OCI-LY3 (cell line): Measurements from ENCODE around the gene IGFN1.

Source experiments
- CTCF ChIP-seq: fragments of 200-600, 300-600 bp; sonication (generic); IDR thresholded peaks from 2 replicates; pipeline ENCODE4 v1.5.1; 2014; ENCODE audit warnings: antibody characterized with exemption, low read length, low read depth
- EZH2phosphoT487 ChIP-seq: fragments of 200-600 bp; shearing (Covaris generic); IDR thresholded peaks from 2 replicates; pipeline ENCODE4 v1.6.1; 2018; ENCODE audit warnings: antibody characterized with exemption, mixed run types, low read depth

- TF ChIP-seq CTCF: no peak
- no peak for TF ChIP-seq EZH2phosphoT487
Measured at GRCh38 chr1:201240171-201240570, 49.5 kb downstream of the IGFN1 start.
